ENCODE measurements around the gene DPP10.

GRCh38 chr2:114517580-114517979 is 75.1 kb downstream of the DPP10 start:
- TF ChIP-seq, protein P1, sequence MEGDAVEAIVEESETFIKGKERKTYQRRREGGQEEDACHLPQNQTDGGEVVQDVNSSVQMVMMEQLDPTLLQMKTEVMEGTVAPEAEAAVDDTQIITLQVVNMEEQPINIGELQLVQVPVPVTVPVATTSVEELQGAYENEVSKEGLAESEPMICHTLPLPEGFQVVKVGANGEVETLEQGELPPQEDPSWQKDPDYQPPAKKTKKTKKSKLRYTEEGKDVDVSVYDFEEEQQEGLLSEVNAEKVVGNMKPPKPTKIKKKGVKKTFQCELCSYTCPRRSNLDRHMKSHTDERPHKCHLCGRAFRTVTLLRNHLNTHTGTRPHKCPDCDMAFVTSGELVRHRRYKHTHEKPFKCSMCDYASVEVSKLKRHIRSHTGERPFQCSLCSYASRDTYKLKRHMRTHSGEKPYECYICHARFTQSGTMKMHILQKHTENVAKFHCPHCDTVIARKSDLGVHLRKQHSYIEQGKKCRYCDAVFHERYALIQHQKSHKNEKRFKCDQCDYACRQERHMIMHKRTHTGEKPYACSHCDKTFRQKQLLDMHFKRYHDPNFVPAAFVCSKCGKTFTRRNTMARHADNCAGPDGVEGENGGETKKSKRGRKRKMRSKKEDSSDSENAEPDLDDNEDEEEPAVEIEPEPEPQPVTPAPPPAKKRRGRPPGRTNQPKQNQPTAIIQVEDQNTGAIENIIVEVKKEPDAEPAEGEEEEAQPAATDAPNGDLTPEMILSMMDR (IDR thresholded peaks at IDR 0.05) = no peak
- TF ChIP-seq POLR2A (IDR thresholded peaks at IDR 0.05) = no peak

All from esophagus squamous epithelium (tissue), 4 donors.